ENCODE measurements around the gene PCDH12. TPM values are rescaled to one million over a fixed set of nuclear protein-coding genes. Genes with fewer than 3 reads are reported as not detected.

Gene PCDH12
- 0.36 and 0.46 TPM in 2 replicates for total RNA-seq

GRCh38 chr5:141958113-141958512 is at the start of gene PCDH12:
Gene PCDH12 (minus strand): TSS chr5:141958202. CDS start chr5:141957851, 351 bp downstream.

GRCh38 chr5:141968914-141969608 is 11.1 kb upstream of the PCDH12 start, which contains the start of gene RNF14:
Gene RNF14 (plus strand): TSS chr5:141969105. CDS start chr5:141973589, 4,484 bp downstream.

GRCh38 chr5:141923448-141924313 is 34.3 kb downstream of the PCDH12 start, which contains the start of gene DELE1:
Gene DELE1 (plus strand): TSS chr5:141923871. CDS start chr5:141923942, 71 bp downstream.

Other genes with a start within 250 kb of the PCDH12 start
- gene PCDH1, start 79.8 kb downstream of the PCDH12 start, total RNA-seq: 4.7 and 6.3 TPM in 2 replicates
- 45.5 and 57.9 TPM in 2 replicates for gene DELE1, start 34.3 kb downstream of the PCDH12 start, total RNA-seq
- 123 and 135 TPM in 2 replicates for gene RNF14, start 10.9 kb upstream of the PCDH12 start, total RNA-seq
- 58.3 and 95.6 TPM in 2 replicates for gene GNPDA1, start 54.8 kb upstream of the PCDH12 start, total RNA-seq
- 90.1 and 112 TPM in 2 replicates for gene NDFIP1, start 150.6 kb upstream of the PCDH12 start, total RNA-seq

Data from smooth muscle cell of the pulmonary artery (primary cell).